HepG2 (cell line): ENCODE results near the gene DOCK11. TPM values are rescaled to one million over a fixed set of nuclear protein-coding genes. Genes with fewer than 3 reads are reported as not detected.

Experiments used
- ATAC-seq: fragments of 200-7000 bp; cut with Tn5 transposase; 3 replicates; pipeline ENCODE4 v1.9.1; 2020; ENCODE audit warnings: mild to moderate bottlenecking, moderate library complexity
- BruUV-seq: library from RNA; stranded (reverse); fragments of 400-500 nt; replicated peaks from 2 replicates; lab custom pipeline; 2021; lab: Mats Ljungman, UMichigan
- CTCF ChIA-PET: fragments of 300-600 bp; formaldehyde crosslinking; extraction: SDS; loops from one replicate; lab custom pipeline; 2021; ENCODE audit warnings: low total read pairs, inconsistent platforms, low intra/inter-chr PET ratio; lab: Yijun Ruan, JAX
- POLR2A ChIA-PET: fragments of 350-600 bp; sonication (Branson Sonifier 250); formaldehyde crosslinking; loops from one replicate; lab custom pipeline; 2020; ENCODE audit warnings: antibody characterized with exemption, inconsistent platforms; lab: Yijun Ruan, JAX
- DNase-seq: peaks from one replicate; pipeline ENCODE4 v3.0.0-alpha.2; 2015; ENCODE audit warnings: low spot score
- FAIRE-seq: peaks from 3 replicates; lab custom pipeline; 2011; peaks lifted over from hg19 to GRCh38; lab: Jason Lieb, UNC
- H2AFZ ChIP-seq: one replicate; pipeline ENCODE4 v1.6.1; 2011; ENCODE audit warnings: low read length, inconsistent platforms
- H3K27ac ChIP-seq: fragments of 300-600 bp; 3 replicates; pipeline ENCODE4 v1.8.0; 2011; ENCODE audit warnings: mixed run types, mild to moderate bottlenecking, mixed read lengths, low read length, inconsistent platforms; ENCODE audit not compliant: insufficient read depth; ENCODE audit errors: extremely low read length
- H3K27me3 ChIP-seq, 2 experiments: fragments of 200-600 bp in 1 of 2; 2 replicates in 1 of 2; 3 replicates in 1 of 2; pipeline versions ENCODE4 v1.6.0 to v1.8.0; 2011; ENCODE audit warnings: low read length in 2 of 2, mild to moderate bottlenecking in 2 of 2, moderate library complexity in 2 of 2, inconsistent platforms in 1 of 2; ENCODE audit not compliant: insufficient read depth in 2 of 2, control insufficient read depth in 1 of 2
- H3K36me3 ChIP-seq, 2 experiments: fragments of 200-600 bp in 1 of 2; replicated peaks in 1 of 2; 2 replicates in 1 of 2; 3 replicates in 1 of 2; pipeline versions ENCODE4 v1.5.1 to v1.8.0; 2011; ENCODE audit warnings: low read length in 2 of 2, inconsistent platforms in 1 of 2; ENCODE audit not compliant: insufficient read depth in 2 of 2, control insufficient read depth in 1 of 2
- H3K4me1 ChIP-seq: 2 replicates; pipeline ENCODE4 v1.5.1; 2012; ENCODE audit warnings: low read length, inconsistent platforms; ENCODE audit not compliant: insufficient read depth
- H3K4me2 ChIP-seq: 2 replicates; pipeline ENCODE4 v1.6.0; 2011; ENCODE audit warnings: low read depth, low read length, inconsistent platforms
- H3K4me3 ChIP-seq, 3 experiments: fragments of 200-600 bp in 1 of 3; sonication (generic), shearing (Covaris generic) in 1 of 3; replicated peaks in 1 of 3; 2 replicates each; pipeline ENCODE4 v1.5.1; 2011 to 2016; ENCODE audit warnings: low read length in 3 of 3, inconsistent platforms in 2 of 3, low read depth in 2 of 3, mild to moderate bottlenecking in 2 of 3, control low read depth in 1 of 3, mixed read lengths in 1 of 3; ENCODE audit not compliant: insufficient read depth in 1 of 3
- H3K79me2 ChIP-seq: one replicate; pipeline ENCODE4 v1.6.1; 2011; ENCODE audit warnings: low read length, inconsistent platforms; ENCODE audit not compliant: insufficient read depth
- H3K9ac ChIP-seq: 2 replicates; pipeline ENCODE4 v1.6.0; 2011; ENCODE audit warnings: mild to moderate bottlenecking, low read depth, low read length, inconsistent platforms; ENCODE audit not compliant: insufficient read depth
- H3K9me3 ChIP-seq: 2 replicates; pipeline ENCODE4 v1.5.1; 2012; ENCODE audit warnings: mild to moderate bottlenecking, low read length
- H4K20me1 ChIP-seq: 2 replicates; pipeline ENCODE4 v1.6.0; 2011; ENCODE audit warnings: inconsistent platforms, mild to moderate bottlenecking, low read length, moderate library complexity; ENCODE audit not compliant: insufficient read depth
- CBX5 ChIP-seq: sonication (generic); formaldehyde crosslinking; IDR thresholded peaks from 2 replicates; pipeline ENCODE4 v1.4.0; 2020; ENCODE audit warnings: missing genetic modification reagents, borderline replicate concordance
- CREB3 ChIP-seq: sonication (generic); formaldehyde crosslinking; IDR thresholded peaks from 2 replicates; pipeline ENCODE4 v1.5.0; 2020; ENCODE audit warnings: missing genetic modification reagents
- JDP2 ChIP-seq: sonication (generic); formaldehyde crosslinking; IDR thresholded peaks from 2 replicates; pipeline ENCODE4 v1.8.1; 2022; ENCODE audit warnings: missing genetic modification reagents, borderline replicate concordance
- KLF11 ChIP-seq: IDR thresholded peaks from 2 replicates; pipeline ENCODE4 v1.6.1; 2016; ENCODE audit warnings: missing compliant biosample characterization
- LRRFIP1 ChIP-seq: sonication (generic); formaldehyde crosslinking; conservative IDR thresholded peaks from 2 replicates; pipeline ENCODE4 v1.4.0; 2020; ENCODE audit warnings: missing genetic modification reagents
- MTF2 ChIP-seq: sonication (generic); formaldehyde crosslinking; IDR thresholded peaks from 2 replicates; pipeline ENCODE4 v1.5.0; 2020; ENCODE audit warnings: missing genetic modification reagents, borderline replicate concordance
- MXI1 ChIP-seq: IDR thresholded peaks from 3 replicates; pipeline ENCODE4 v1.6.1; 2012; ENCODE audit warnings: low read depth, low read length, inconsistent platforms, borderline replicate concordance
- SMARCC2 ChIP-seq: fragments of 450-650 bp; IDR thresholded peaks from 2 replicates; pipeline ENCODE4 v1.6.1; 2017; ENCODE audit warnings: antibody characterized with exemption, mild to moderate bottlenecking
- SUZ12 ChIP-seq: fragments of 150-350 bp; IDR thresholded peaks from 2 replicates; pipeline ENCODE4 v1.6.1; 2014; ENCODE audit warnings: low read depth, low read length
- TAF1 ChIP-seq: sonication (generic); formaldehyde crosslinking; IDR thresholded peaks from 2 replicates; pipeline ENCODE4 v1.4.0; 2020; ENCODE audit warnings: missing genetic modification reagents
- TMF1 ChIP-seq: sonication (generic); formaldehyde crosslinking; IDR thresholded peaks from 2 replicates; pipeline ENCODE4 v1.8.1; 2022; ENCODE audit warnings: low read depth, missing genetic modification reagents
- ZNF615 ChIP-seq: sonication (generic); formaldehyde crosslinking; IDR thresholded peaks from 2 replicates; pipeline ENCODE4 v1.5.0; 2020; ENCODE audit warnings: mild to moderate bottlenecking, missing genetic modification reagents, borderline replicate concordance
- ZZZ3 ChIP-seq: sonication (generic); formaldehyde crosslinking; IDR thresholded peaks from 2 replicates; pipeline ENCODE4 v1.4.0; 2020; ENCODE audit warnings: missing genetic modification reagents, mild to moderate bottlenecking, borderline replicate concordance
- WGBS: methylation state at CpG from one replicate; pipeline ENCODE4 v1.1.6; 2017; ENCODE audit warnings: low lambda C conversion rate; 5-methylcytosine and 5-hydroxymethylcytosine counted together
- in situ Hi-C: cut with HindIII; loops from 2 replicates; pipeline ENCODE4 v1.10.0; 2017; ENCODE audit warnings: low pct_unique_long_range_greater_than_20kb; ENCODE audit not compliant: extremely low pct_ligation_motif_present
- intact Hi-C: fragments of 100-400 bp; cut with micrococcal nuclease; formaldehyde crosslinking; loops from one replicate; pipeline ENCODE4 v1.10.0; 2022; ENCODE audit not compliant: unreplicated experiment
- polyA plus RNA-seq, 8 experiments: library from polyadenylated mRNA; depleted of rRNA in 3 of 8; stranded (reverse) in 7 of 8; unstranded in 1 of 8; fragments of >200 nt; fragmentation: Illumina TruSeq in 4 of 8; extraction: Trizol in 4 of 8; gene quantifications; 2 replicates each; pipeline versions ENCODE4 v1.2.1 to v1.2.3, GENCODE V29; 2011 to 2016; ENCODE audit warnings: low read depth in 4 of 8, missing spikeins in 1 of 8, mixed read lengths in 1 of 8; ENCODE audit not compliant: insufficient read depth in 1 of 8
- total RNA-seq, 5 experiments: library from RNA; depleted of rRNA; stranded (reverse); fragments of >200 nt; fragmentation: Illumina TruSeq; extraction: Trizol; gene quantifications; 2 replicates each; pipeline ENCODE4 v1.2.3, GENCODE V29; 2016; ENCODE audit warnings: low read depth in 1 of 5

The DOCK11 gene
- total and polyA plus RNA-seq, 2 of the 13 experiments (the other 11 are each of a cell fraction or from before 2014, with no cell fraction given), result 0.02 to 0.12 TPM

GRCh38 chrX:118577041-118577440 is 81.4 kb downstream of the DOCK11 start:
- in situ Hi-C loops (no loop called here), intact Hi-C loops (no loop called here)
- FAIRE-seq (no peak), DNase-seq (peak; percentile 0), ATAC-seq (no peak; the same call in 2 of the 3 replicates)
- Histone ChIP-seq H4K20me1 (no peaks in the 10 kb centered on the region), H3K9me3 (no peaks in the 10 kb centered on the region), H3K4me2 (no peak overlapping the region), H2AFZ (no peak overlapping the region), H3K9ac (no peak overlapping the region), H3K4me3 (no peak overlapping the region), H3K27me3 (no peaks in the 10 kb centered on the region), H3K79me2 (no peaks in the 10 kb centered on the region), H3K4me1 (no peaks in the 10 kb centered on the region), H3K36me3 (no peaks in the 10 kb centered on the region), H3K27ac (no peak overlapping the region)
- WGBS, result 25% methylated on average over 1 of the region's 5 CpGs
- ChIA-PET POLR2A (no interaction called here), CTCF (no interaction called here)
- TF ChIP-seq JDP2 (CRISPR knock-in tag), result no peak
- no peak for TF ChIP-seq CBX5 (CRISPR knock-in tag)
- no peak for TF ChIP-seq ZZZ3 (CRISPR knock-in tag)
- TF ChIP-seq MXI1, result no peak
- no peak for TF ChIP-seq TMF1 (CRISPR knock-in tag)
- TF ChIP-seq SMARCC2, result no peak
- no peak for TF ChIP-seq KLF11
- no peak for TF ChIP-seq ZNF615 (CRISPR knock-in tag)
- TF ChIP-seq CREB3 (CRISPR knock-in tag), result no peak
- no peak for TF ChIP-seq SUZ12
- TF ChIP-seq MTF2, result no peak
- TF ChIP-seq LRRFIP1 (CRISPR knock-in tag), result no peak
- no peak for TF ChIP-seq TAF1 (CRISPR knock-in tag)
- BruUV-seq, result no TSS peak
